HG02798 (cell line): ENCODE measurements around the gene ANAPC5.
"Not testable (repeated sequence)": the region's sequence is repeated elsewhere in the genome, so short reads cannot be mapped to it uniquely, and the experiment has no call there.

ENCODE experiments used
- ATAC-seq: cut with Tn5 transposase; IDR thresholded peaks from one replicate; pipeline ENCODE4 v1.9.1; 2021; ENCODE audit warnings: mild to moderate bottlenecking; ENCODE audit not compliant: unreplicated experiment, poor library complexity

The ANAPC5 gene

DNA sequence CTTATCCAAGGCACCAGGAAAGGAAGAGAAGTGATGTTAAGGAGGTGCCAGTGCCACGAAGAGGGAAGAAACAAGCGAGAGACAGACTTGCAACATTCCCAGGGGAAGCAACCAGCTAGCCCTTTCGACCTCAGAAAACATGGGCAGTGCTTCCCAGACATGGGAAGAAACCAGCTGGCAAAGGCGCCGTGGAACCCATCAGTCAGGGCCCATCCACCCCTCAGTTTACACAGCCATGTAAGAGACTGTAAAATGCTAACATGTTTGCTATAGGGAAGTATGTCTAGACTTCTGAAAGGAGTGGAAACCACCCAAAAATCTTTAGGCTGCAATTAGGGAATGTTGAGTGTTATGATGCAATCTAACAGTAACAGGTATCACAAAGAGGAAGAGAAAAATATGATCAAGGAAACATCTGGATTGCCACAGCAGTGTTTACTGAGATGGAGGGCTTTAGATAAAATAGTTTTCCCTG is 26.3 kb downstream of the ANAPC5 start:
- no peak for ATAC-seq

DNA sequence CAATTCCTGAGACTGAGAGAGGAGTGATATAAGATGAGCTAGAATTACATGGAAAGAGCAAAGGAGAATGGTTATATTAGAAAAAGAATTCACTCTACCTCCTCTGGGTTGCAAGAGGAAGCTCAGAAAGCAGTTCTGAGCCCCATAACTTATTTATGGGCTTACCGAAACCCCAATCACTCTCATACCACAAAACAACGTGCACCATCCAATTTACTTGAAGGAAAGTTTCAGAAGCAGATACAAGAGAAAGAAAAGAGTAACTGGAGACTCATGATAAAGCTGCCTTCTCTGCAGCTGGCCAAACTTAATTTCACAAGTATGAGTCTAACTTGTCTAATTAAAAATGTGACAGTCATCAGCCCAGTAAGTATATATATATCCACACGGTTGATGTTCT is 28.3 kb downstream of the ANAPC5 start:
- no peak for ATAC-seq

DNA sequence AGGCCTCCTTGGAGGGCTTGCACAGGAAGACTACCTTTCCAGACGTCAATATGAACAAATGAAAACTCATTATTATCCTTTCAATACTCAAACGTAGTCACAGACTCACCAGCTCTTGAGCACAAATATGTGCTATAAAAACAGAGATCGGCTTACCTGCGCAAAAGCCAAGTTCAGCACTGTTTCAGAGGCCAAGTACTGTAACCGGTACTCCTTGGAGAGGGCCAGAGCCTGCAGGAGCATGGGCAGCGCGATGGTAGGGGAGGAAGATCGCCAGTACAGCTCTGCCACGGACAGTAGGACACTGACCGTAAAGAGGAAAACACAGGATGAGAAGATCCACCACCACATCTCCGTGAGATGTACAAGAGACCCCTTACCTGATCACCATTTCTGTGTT is 34.1 kb downstream of the ANAPC5 start:
- no peak for ATAC-seq

DNA sequence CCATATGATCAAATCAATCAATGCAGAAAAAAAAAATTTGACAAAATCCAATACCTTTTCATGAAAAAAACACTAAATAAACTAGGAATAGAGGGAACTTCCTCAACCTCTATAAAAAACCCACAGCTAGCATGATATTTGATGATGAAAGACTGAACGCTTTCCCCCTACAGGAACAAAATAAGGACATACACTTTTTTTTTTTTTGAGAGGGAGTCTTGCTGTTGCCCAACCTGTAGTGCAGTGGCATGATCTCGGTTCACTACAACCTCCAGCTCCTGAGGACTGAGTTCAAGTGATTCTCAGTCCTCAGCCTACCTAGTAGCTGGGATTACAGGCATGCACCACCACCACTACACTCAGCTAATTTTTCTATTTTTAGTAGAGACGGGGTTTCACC is 37.8 kb downstream of the ANAPC5 start:
- ATAC-seq, result no peak

- ATAC-seq, result not testable (repeated sequence)
Measured at GRCh38 chr12:121310231-121310630, 42.0 kb downstream of the ANAPC5 start.

DNA sequence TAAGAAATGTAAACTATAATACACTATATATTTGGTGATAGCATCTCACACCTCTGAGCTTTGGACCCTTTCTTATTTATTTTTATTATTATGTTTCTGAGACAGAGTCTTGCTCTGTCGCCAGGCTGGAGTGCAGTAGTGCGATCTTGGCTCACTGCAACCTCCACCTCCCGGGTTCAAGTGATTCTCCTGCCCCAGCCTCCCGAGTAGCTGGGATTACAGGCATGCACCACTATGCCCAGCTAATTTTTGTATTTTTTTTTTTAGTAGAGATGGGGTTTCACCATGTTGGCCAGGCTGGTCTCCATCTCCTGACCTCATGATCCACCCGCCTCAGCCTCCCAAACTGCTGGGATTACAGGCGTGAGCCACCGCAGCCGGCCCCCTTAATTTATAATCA is 44.8 kb downstream of the ANAPC5 start:
- not testable (repeated sequence) for ATAC-seq

DNA sequence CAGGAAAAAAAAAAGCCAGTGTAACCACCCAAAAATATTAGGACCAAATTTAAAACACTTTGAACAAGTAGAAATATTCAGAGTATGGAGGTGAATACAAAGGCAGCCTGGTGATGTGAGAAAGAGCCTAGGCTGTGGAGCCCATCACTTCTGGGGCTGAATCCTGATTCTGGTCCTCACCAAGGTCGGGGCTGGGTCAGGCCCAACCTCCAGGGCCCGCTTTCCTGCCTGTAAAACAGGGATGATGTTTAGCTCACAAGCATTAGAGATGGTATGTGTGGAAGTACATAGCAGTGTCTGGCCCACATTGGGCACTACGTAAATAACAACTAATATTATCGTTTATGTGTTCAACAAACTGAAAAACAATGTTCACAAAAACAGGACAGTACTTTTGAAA is 47.9 kb downstream of the ANAPC5 start:
- ATAC-seq, result no peak

DNA sequence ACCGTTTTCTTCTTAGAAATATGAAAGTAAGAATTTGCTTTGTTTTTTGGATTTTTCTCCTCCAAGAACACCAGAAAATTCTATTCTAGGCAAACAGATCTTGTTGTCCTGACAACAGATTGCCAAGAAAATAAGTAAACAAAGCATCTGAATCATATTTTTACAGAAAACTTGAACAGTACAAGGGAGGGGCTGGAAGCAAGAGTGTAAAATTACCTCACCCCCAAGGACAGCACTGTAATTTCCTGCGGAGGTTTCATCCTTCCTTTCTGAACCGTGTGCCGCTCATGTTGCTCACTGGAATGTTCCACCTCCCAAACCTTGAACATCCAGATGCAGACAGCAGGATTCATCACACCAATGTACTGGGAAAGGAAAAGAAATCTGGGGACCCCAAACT is 50.3 kb downstream of the ANAPC5 start:
- ATAC-seq, result no peak

DNA sequence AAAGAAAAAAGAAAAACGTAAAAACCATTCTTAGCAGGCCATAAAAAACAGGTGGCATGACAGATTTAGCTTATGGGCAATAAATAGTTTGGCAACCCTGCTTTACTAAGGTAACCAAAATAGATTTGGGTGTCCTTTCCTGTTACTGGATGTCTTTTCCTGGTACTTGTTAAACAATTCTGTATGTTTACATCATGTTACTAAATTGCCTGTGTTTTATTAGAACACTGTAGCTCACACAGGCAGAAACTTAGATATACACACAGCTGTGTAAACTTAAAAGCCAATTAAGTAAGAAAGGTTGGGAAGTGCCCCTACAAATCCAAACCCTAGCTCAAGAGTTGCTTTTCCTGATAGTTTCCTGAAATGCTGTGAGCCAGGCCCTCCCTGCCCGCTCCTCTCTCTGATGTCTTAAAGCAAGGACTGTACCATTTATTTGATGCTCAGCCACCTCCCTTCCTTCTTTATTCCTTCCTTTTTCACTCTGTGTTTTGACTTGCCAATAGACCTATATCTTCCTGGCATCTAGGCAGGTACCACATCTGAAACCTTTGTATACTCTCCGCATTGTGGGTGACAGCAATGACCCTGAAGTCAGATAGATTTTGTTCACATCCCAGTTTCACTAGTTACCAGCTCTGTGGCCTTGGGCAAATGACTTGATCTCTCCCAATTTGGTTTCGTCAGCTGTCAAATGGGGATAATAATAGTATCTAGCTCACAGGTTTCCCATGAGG is 52.0 kb downstream of the ANAPC5 start:
- ATAC-seq, result no peak

GRCh38 chr12:121299662-121300061 is 52.5 kb downstream of the ANAPC5 start:
- no peak for ATAC-seq

GRCh38 chr12:121298411-121298810 is 53.8 kb downstream of the ANAPC5 start:
- not testable (repeated sequence) for ATAC-seq

DNA sequence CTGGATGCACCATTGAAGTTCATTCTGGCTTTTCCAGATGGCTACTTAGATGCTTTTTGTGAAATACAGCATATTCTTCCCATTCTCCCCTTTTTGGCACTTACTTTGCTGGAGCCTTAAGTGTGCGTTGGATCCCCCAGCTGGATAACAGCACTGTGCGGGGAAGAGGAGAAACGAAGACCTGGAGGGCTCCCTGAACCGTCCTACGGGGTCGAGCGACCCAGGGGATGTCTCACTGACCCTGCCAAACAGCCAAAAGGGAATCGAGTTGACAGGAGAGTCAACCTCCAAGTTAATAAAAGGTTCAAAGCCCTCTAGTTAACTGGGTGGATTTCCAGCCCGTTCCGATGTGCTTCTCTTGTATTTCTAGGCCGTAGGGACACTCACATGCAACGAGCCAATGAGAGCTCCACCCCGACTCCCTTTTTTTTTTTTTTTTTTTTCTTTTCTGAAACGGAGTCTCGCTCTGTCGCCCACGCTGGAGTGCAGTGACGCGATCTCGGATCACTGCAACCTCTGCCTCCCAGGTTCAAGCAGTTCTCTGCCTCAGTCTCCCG is 54.7 kb downstream of the ANAPC5 start:
- ATAC-seq, result no peak

- ATAC-seq, result peak; percentile 81
Measured at GRCh38 chr12:121296618-121297434, 55.4 kb downstream of the ANAPC5 start, which contains the start of gene CAMKK2. CAMKK2 (minus strand) TSS chr12:121296709; CDS start chr12:121274526, 22,183 bp downstream.

- peak; percentile 9 for ATAC-seq
Measured at GRCh38 chr12:121295746-121296617, 56.2 kb downstream of the ANAPC5 start.

DNA sequence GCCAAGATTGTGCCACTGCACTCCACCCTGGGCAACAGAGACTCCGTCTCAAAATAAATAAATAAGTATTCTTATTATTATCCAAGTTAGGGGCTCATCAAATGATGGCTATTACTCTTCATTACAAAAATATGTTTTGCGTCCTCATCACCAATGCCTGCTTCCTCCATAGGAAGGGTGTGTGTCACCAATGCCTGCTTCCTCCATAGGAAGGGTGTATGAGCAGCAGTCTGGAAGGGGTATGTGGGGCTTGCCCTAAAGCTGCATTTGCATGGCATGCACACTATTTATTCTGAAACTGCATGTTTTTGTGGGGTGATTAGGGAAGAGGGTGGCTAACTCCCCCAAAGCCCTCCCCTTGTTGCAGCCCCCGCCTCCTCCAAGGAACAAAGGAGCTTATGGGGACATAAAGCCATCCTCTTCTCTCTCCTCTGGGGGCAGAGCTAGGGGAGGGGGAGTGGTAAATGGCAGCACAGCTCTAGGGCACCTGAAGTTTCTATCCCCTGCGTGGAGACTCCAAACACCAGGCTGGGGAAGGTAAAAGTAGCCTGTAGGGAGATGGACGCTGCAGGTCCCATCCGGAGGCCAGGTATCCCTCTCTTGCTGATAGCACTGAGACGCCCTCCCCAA is 57.0 kb downstream of the ANAPC5 start:
- no peak for ATAC-seq

GRCh38 chr12:121294151-121294889 is 57.9 kb downstream of the ANAPC5 start:
- no peak for ATAC-seq

DNA sequence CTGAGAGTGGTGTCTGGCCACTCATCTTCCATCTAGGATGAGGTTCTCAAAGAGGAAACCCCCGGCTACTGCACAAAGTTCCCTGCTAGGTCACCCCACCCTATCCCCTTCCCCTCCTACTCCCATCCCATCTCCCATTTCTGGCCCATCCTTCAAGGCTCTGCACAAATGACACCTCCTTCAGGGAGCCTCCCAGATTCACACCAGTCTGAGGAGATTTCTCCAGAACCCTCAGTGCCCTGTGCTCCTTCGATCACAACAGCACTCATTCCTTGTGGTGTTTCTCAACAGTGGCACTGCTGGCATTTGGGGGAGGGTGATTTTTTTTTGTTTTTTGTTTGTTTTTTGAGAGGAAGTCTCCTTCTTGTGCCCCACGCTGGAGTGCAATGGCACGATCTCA is 58.6 kb downstream of the ANAPC5 start:
- ATAC-seq, result no peak

DNA sequence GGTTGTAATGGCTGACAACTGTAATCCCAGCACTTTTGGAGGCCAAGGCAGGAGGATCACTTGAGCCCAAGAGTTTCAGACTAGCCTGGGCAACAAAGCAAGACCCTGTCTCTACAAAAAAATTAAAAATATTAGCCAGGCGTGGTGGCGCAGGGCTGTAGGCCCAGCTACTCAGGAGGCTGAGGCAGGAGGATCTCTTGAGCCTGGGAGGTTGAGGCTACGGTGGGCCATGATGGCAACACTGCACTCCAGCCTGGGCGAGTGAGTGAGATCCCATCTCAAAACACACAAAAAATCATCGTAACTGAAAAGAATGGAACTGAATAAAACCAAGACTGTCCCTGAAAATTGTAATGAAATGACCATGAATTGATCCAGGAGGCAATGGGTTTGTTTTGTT is 61.8 kb downstream of the ANAPC5 start:
- ATAC-seq, result no peak

GRCh38 chr12:121289962-121290361 is 62.2 kb downstream of the ANAPC5 start:
- ATAC-seq, result no peak
